ENCODE results near the gene TUBGCP5. TPM values are rescaled to one million over a fixed set of nuclear protein-coding genes. Genes with fewer than 3 reads are reported as not detected.

TUBGCP5 gene
- total and polyA plus RNA-seq, 2 donors (not counting 3 experiments of a cell fraction or from before 2014, with no cell fraction given): 6.7 to 18.6 TPM

DNA sequence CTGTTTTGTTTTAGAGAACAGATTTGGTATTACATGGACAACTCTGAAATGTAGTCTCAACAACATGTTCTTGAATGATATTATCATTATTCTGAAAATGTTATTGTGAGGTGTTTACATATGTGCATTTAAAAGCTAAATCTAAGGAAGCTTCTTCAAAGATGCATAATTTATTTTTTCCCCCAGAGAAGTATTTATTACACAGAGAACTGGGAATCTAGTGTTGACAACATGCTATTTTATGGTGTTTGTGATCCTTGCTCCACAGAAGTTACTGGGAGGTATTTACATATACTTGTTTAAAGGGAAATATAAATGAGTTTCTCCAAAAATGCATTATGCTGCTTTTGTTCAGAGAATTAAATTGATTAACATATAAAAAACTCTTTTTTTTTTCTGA lies 18.3 kb upstream of the TUBGCP5 start:
- Histone ChIP-seq H3K27ac (ENCODE audit: insufficient read depth, low read depth, low read length) (no peak overlapping the region), H3K9me3 (replicated peaks; ENCODE audit: control insufficient read depth, insufficient read depth, low read length) (no peaks in the 10 kb centered on the region), H3K4me3 (replicated peaks in 1 of 3; ENCODE audit: insufficient read depth in 1 of 3, low read depth in 1 of 3, low read length in 3 of 3) (no peak overlapping the region), H3K9ac (replicated peaks; ENCODE audit: extremely low read depth, insufficient read depth, low read length) (no peak overlapping the region), H3K4me1 (ENCODE audit: control insufficient read depth, extremely low read depth, insufficient read depth, low read length) (no peaks in the 10 kb centered on the region), H3K4me2 (ENCODE audit: insufficient read depth, low read length) (no peak overlapping the region), H3K9me1 (replicated peaks; ENCODE audit: control insufficient read depth, extremely low read depth, insufficient read depth, low read length) (no peaks in the 10 kb centered on the region), H3K36me3 (ENCODE audit: control insufficient read depth in 2 of 2, extremely low read depth in 1 of 2, insufficient read depth in 2 of 2, low read length in 2 of 2) (no peaks in the 10 kb centered on the region), H4K20me1 (replicated peaks; ENCODE audit: control insufficient read depth, extremely low read depth, insufficient read depth, low read length) (no peaks in the 10 kb centered on the region), H3K79me2 (ENCODE audit: control insufficient read depth, insufficient read depth, low read length) (no peaks in the 10 kb centered on the region), H3K27me3 (ENCODE audit: control insufficient read depth in 2 of 2, insufficient read depth in 2 of 2, low read length in 2 of 2) (no peaks in the 10 kb centered on the region), H2AFZ (ENCODE audit: low read depth, low read length) (no peak overlapping the region)
- no TSS peak for BruUV-seq (replicated peaks)
- DNase-seq (ENCODE audit: low read depth, low spot score): no peak
- intact Hi-C loops (cut with micrococcal nuclease) (no loop called here), dilution Hi-C loops (cut with MboI; ENCODE audit: extremely low pct_ligation_motif_present, low sequenced_read_pairs) (no loop called here)
- ChIA-PET CTCF (no interaction called here), POLR2A (no interaction called here)
- TF ChIP-seq, protein P1, sequence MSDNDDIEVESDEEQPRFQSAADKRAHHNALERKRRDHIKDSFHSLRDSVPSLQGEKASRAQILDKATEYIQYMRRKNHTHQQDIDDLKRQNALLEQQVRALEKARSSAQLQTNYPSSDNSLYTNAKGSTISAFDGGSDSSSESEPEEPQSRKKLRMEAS (IDR thresholded peaks at IDR 0.05; ENCODE audit: insufficient read depth, insufficient read length): no peak
- TF ChIP-seq POLR2A (IDR thresholded peaks at IDR 0.05; ENCODE audit: low read depth, low read length): no peak
- no peak for TF ChIP-seq POLR2AphosphoS5 (IDR thresholded peaks at IDR 0.05; ENCODE audit: insufficient read depth, low read depth, low read length)
- TF ChIP-seq, protein P2, sequence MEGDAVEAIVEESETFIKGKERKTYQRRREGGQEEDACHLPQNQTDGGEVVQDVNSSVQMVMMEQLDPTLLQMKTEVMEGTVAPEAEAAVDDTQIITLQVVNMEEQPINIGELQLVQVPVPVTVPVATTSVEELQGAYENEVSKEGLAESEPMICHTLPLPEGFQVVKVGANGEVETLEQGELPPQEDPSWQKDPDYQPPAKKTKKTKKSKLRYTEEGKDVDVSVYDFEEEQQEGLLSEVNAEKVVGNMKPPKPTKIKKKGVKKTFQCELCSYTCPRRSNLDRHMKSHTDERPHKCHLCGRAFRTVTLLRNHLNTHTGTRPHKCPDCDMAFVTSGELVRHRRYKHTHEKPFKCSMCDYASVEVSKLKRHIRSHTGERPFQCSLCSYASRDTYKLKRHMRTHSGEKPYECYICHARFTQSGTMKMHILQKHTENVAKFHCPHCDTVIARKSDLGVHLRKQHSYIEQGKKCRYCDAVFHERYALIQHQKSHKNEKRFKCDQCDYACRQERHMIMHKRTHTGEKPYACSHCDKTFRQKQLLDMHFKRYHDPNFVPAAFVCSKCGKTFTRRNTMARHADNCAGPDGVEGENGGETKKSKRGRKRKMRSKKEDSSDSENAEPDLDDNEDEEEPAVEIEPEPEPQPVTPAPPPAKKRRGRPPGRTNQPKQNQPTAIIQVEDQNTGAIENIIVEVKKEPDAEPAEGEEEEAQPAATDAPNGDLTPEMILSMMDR (IDR thresholded peaks at IDR 0.05; ENCODE audit: extremely low read depth in 1 of 2, insufficient read depth in 1 of 2, low read depth in 1 of 2, low read length in 2 of 2): no peak
- TF ChIP-seq EZH2 (IDR thresholded peaks at IDR 0.05; ENCODE audit: borderline replicate concordance, low read depth, low read length, severe bottlenecking): no peak
- no peak for TF ChIP-seq MYC (IDR thresholded peaks at IDR 0.05; ENCODE audit: low read depth, low read length)
- TF ChIP-seq JUN (IDR thresholded peaks at IDR 0.05; ENCODE audit: borderline replicate concordance, insufficient read depth, insufficient read length, low read depth): no peak
- no peak for TF ChIP-seq GATA2 (IDR thresholded peaks at IDR 0.05; ENCODE audit: insufficient read depth, insufficient read length, low read depth, low read length)
- no peak for TF ChIP-seq FOS (IDR thresholded peaks at IDR 0.05; ENCODE audit: borderline replicate concordance, insufficient read depth, low read length)
- no peak for FAIRE-seq
